Fibroblast of lung (primary cell): Measurements from ENCODE around the gene TJP3.

Source experiments
- EZH2 ChIP-seq: IDR thresholded peaks from 2 replicates; pipeline ENCODE4 v1.5.1; 2012; ENCODE audit warnings: low read length, control low read depth, mild to moderate bottlenecking; ENCODE audit errors: missing control alignments
- TF ChIP-seq, protein P1 (sequence below), 2 donors: IDR thresholded peaks in 1 of 2; conservative IDR thresholded peaks in 1 of 2; 1 replicate in 1 of 2; 2 replicates in 1 of 2; pipeline ENCODE4 v1.5.1; 2011 to 2012; ENCODE audit warnings: low read length in 2 of 2, control low read depth in 1 of 2, inconsistent platforms in 1 of 2, low read depth in 1 of 2, mild to moderate bottlenecking in 1 of 2

DNA sequence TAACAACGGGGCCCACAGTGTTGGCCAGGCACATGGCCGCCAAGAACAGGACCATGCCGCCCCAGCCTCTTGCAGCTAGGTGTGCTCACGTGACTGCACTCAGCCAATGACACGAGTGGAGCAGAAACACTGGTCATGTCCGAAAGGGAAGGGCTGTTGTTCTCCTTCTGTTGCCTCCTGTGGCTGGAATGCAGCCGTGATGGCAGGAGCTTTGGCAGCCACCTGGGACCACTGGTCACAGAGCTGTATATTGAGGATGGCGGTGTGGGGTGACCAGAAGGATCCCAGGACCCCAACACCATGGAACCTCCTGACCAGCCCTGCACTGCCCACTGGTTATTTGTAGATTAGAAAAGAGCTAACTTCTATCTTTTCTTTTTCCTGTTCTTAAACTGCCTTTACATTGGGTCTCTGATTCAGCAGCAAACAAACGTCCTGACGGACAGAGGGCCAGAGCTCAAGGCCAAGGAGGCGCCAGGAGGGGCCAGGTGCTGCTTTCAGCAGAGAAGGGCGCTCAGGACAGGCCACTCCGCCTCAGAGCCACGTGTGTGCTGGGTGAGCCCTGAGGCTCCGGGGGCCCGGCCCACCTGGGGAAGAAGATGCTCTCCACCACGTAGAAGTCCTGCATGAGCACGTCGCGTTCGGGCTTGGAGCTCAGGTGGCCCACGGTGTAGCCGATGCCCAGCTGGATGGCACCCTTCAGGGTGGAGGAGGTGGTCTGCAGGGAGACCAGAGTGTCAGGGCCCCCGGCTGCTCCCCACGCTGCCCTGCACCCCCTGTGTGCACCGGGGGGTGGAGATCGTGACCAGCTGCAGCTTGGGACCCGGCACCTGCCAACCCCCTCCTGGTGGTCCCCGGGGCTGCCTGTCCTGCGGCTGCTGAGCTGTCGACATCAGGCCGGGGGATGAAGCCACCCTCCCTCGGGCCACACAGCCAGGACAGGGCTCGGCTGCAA is 46.6 kb upstream of the TJP3 start:
- TF ChIP-seq, protein P1, sequence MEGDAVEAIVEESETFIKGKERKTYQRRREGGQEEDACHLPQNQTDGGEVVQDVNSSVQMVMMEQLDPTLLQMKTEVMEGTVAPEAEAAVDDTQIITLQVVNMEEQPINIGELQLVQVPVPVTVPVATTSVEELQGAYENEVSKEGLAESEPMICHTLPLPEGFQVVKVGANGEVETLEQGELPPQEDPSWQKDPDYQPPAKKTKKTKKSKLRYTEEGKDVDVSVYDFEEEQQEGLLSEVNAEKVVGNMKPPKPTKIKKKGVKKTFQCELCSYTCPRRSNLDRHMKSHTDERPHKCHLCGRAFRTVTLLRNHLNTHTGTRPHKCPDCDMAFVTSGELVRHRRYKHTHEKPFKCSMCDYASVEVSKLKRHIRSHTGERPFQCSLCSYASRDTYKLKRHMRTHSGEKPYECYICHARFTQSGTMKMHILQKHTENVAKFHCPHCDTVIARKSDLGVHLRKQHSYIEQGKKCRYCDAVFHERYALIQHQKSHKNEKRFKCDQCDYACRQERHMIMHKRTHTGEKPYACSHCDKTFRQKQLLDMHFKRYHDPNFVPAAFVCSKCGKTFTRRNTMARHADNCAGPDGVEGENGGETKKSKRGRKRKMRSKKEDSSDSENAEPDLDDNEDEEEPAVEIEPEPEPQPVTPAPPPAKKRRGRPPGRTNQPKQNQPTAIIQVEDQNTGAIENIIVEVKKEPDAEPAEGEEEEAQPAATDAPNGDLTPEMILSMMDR (conservative IDR thresholded peaks at IDR 0.05 in 1 of 2, IDR thresholded peaks at IDR 0.05 in 1 of 2; ENCODE audit: low read depth in 1 of 2, low read length in 2 of 2), result no peak
- no peak for TF ChIP-seq EZH2
